GM12801 (cell line): ENCODE results near the gene MACROH2A1.

ENCODE experiments used
- CTCF ChIP-seq: IDR thresholded peaks from one replicate; pipeline ENCODE4 v1.5.1; 2011; ENCODE audit warnings: control low read depth; ENCODE audit not compliant: insufficient read length; ENCODE audit errors: extremely low read depth

The MACROH2A1 gene

GRCh38 chr5:135373736-135374515, 25.1 kb downstream of the MACROH2A1 start:
- no peak for TF ChIP-seq CTCF

- TF ChIP-seq CTCF: no peak
These were observed 26.2 kb downstream of the MACROH2A1 start for GRCh38 chr5:135372654-135373381.

GRCh38 chr5:135371622-135372232, 27.3 kb downstream of the MACROH2A1 start:
- no peak for TF ChIP-seq CTCF

GRCh38 chr5:135369952-135370351, 29.1 kb downstream of the MACROH2A1 start:
- no peak for TF ChIP-seq CTCF

GRCh38 chr5:135367554-135367953, 31.5 kb downstream of the MACROH2A1 start:
- no peak for TF ChIP-seq CTCF

GRCh38 chr5:135367076-135367475, 32.0 kb downstream of the MACROH2A1 start:
- no peak for TF ChIP-seq CTCF

GRCh38 chr5:135365281-135365680, 33.8 kb downstream of the MACROH2A1 start:
- no peak for TF ChIP-seq CTCF
